GM23338 (cell line): ENCODE measurements around the gene WNT11. TPM values are rescaled to one million over a fixed set of nuclear protein-coding genes. Genes with fewer than 3 reads are reported as not detected.

Source experiments
- ATAC-seq: fragments of 200-7000 bp; cut with Tn5 transposase; 3 replicates; pipeline ENCODE4 v1.9.1; 2020
- DNase-seq: peaks from one replicate; pipeline ENCODE4 v3.0.0-alpha.2; 2015; ENCODE audit warnings: low spot score
- H2AFZ ChIP-seq: fragments of 200-600 bp; sonication (generic); 2 replicates; pipeline ENCODE4 v1.8.0; 2016; ENCODE audit warnings: antibody characterized with exemption, mild to moderate bottlenecking, moderate library complexity
- H3F3A ChIP-seq: fragments of 200-600 bp; sonication (generic); replicated peaks from 2 replicates; pipeline ENCODE4 v1.8.0; 2017; ENCODE audit warnings: antibody characterized with exemption, mixed run types, low read depth
- H3K27ac ChIP-seq: fragments of 200-600 bp; sonication (generic); 2 replicates; pipeline ENCODE4 v1.6.1; 2016; ENCODE audit warnings: low read depth
- H3K27me3 ChIP-seq: fragments of 200-600 bp; sonication (generic); 2 replicates; pipeline ENCODE4 v1.8.0; 2016; ENCODE audit warnings: mild to moderate bottlenecking, mixed run types, moderate library complexity; ENCODE audit not compliant: insufficient read depth
- H3K36me3 ChIP-seq: fragments of 200-600 bp; sonication (generic); 2 replicates; pipeline ENCODE4 v1.8.0; 2016; ENCODE audit warnings: mild to moderate bottlenecking; ENCODE audit not compliant: insufficient read depth
- H3K4me1 ChIP-seq: fragments of 200-600 bp; sonication (generic); 2 replicates; pipeline ENCODE4 v1.8.0; 2016; ENCODE audit warnings: mild to moderate bottlenecking, moderate library complexity; ENCODE audit not compliant: insufficient read depth
- H3K4me2 ChIP-seq: fragments of 200-600 bp; sonication (generic); 2 replicates; pipeline ENCODE4 v1.7.1; 2017; ENCODE audit warnings: mixed run types
- H3K4me3 ChIP-seq: fragments of 200-600 bp; sonication (generic); 2 replicates; pipeline ENCODE4 v1.6.1; 2016; ENCODE audit warnings: mixed run types
- H3K79me2 ChIP-seq: fragments of 200-600 bp; sonication (generic); replicated peaks from 2 replicates; pipeline ENCODE4 v1.8.0; 2017; ENCODE audit warnings: mild to moderate bottlenecking; ENCODE audit not compliant: insufficient read depth
- H3K9me2 ChIP-seq: fragments of 200-600 bp; sonication (generic); 2 replicates; pipeline ENCODE4 v1.8.0; 2017; ENCODE audit not compliant: insufficient read depth
- H4K20me1 ChIP-seq: fragments of 200-600 bp; sonication (generic); replicated peaks from 2 replicates; pipeline ENCODE4 v1.8.0; 2017; ENCODE audit warnings: mild to moderate bottlenecking; ENCODE audit not compliant: insufficient read depth
- H3K27ac Mint-ChIP-seq: 2 replicates; pipeline ENCODE4 v1.8.0; 2020; ENCODE audit warnings: inconsistent platforms, mild to moderate bottlenecking, moderate library complexity, mixed read lengths
- H3K27me3 Mint-ChIP-seq: 3 replicates; pipeline ENCODE4 v1.8.0; 2022; ENCODE audit warnings: low read depth, mild to moderate bottlenecking, moderate library complexity, mixed read lengths, inconsistent platforms; ENCODE audit not compliant: insufficient read depth, poor library complexity
- H3K36me3 Mint-ChIP-seq: 3 replicates; pipeline ENCODE4 v1.8.0; 2021; ENCODE audit warnings: low read depth, mild to moderate bottlenecking, inconsistent platforms, moderate library complexity, mixed read lengths
- H3K4me1 Mint-ChIP-seq: 3 replicates; pipeline ENCODE4 v1.8.0; 2020; ENCODE audit warnings: mild to moderate bottlenecking, inconsistent platforms, mixed read lengths
- H3K4me3 Mint-ChIP-seq: 3 replicates; pipeline ENCODE4 v1.8.0; 2021; ENCODE audit warnings: moderate library complexity, mild to moderate bottlenecking, inconsistent platforms, mixed read lengths
- H3K9me3 Mint-ChIP-seq: 3 replicates; pipeline ENCODE4 v1.8.0; 2020; ENCODE audit warnings: moderate library complexity, mild to moderate bottlenecking, inconsistent platforms, mixed read lengths
- CREB1 ChIP-seq: fragments of 250-450 bp; sonication (Bioruptor Pico); IDR thresholded peaks from 2 replicates; pipeline ENCODE4 v1.5.0; 2020; ENCODE audit warnings: low read depth, mild to moderate bottlenecking, moderate library complexity
- EZH2 ChIP-seq: fragments of 200-600 bp; sonication (generic); IDR thresholded peaks from one replicate; pipeline ENCODE4 v1.8.0; 2017; ENCODE audit warnings: antibody characterized with exemption, mild to moderate bottlenecking, low read depth; ENCODE audit not compliant: unreplicated experiment
- EZH2phosphoT487 ChIP-seq: fragments of 200-600 bp; sonication (generic); IDR thresholded peaks from one replicate; pipeline ENCODE4 v1.8.1; 2018; ENCODE audit warnings: antibody characterized with exemption; ENCODE audit not compliant: unreplicated experiment
- JUNB ChIP-seq: IDR thresholded peaks from one replicate; pipeline ENCODE4 v1.6.1; 2016; ENCODE audit warnings: antibody characterized with exemption; ENCODE audit not compliant: unreplicated experiment
- NANOG ChIP-seq: IDR thresholded peaks from 2 replicates; pipeline ENCODE4 v1.6.1; 2016; ENCODE audit warnings: antibody characterized with exemption, borderline replicate concordance
- POLR2AphosphoS5 ChIP-seq: IDR thresholded peaks from 2 replicates; pipeline ENCODE4 v1.6.1; 2016; ENCODE audit warnings: antibody characterized with exemption, low read depth
- REST ChIP-seq: IDR thresholded peaks from one replicate; pipeline ENCODE4 v1.6.1; 2018; ENCODE audit warnings: antibody characterized with exemption; ENCODE audit not compliant: unreplicated experiment
- STAT1 ChIP-seq: IDR thresholded peaks from one replicate; pipeline ENCODE4 v1.6.1; 2016; ENCODE audit warnings: antibody characterized with exemption; ENCODE audit not compliant: unreplicated experiment
- ZNF114 ChIP-seq: fragments of 250-450 bp; sonication (Bioruptor Pico); IDR thresholded peaks from 2 replicates; pipeline ENCODE4 v1.5.0; 2020; ENCODE audit warnings: mild to moderate bottlenecking, moderate library complexity
- ZNF331 ChIP-seq: fragments of 250-450 bp; sonication (Bioruptor Pico); IDR thresholded peaks from 2 replicates; pipeline ENCODE4 v1.5.0; 2020; ENCODE audit warnings: low read depth, mild to moderate bottlenecking, moderate library complexity
- ZNF462 ChIP-seq: fragments of 250-450 bp; sonication (Bioruptor Pico); IDR thresholded peaks from 2 replicates; pipeline ENCODE4 v1.5.0; 2020; ENCODE audit warnings: mild to moderate bottlenecking, moderate library complexity
- polyA plus RNA-seq: library from polyadenylated mRNA; unstranded; fragments of >200 nt; fragmentation: Nextera tagmentation; extraction: Ambion mirVana; gene quantifications from 2 replicates; pipeline ENCODE4 v1.2.1, GENCODE V29; 2016
- total RNA-seq: library from RNA; depleted of rRNA; stranded (reverse); fragments of >200 nt; shearing (Covaris generic); gene quantifications from 2 replicates; pipeline ENCODE4 v1.2.3, GENCODE V29; 2014
- TF ChIP-seq, protein P1 (sequence below), 2 experiments: fragments of 200-600 bp in 1 of 2; sonication (generic) in 1 of 2; conservative IDR thresholded peaks; 2 replicates each; pipeline versions ENCODE4 v1.5.1 to v1.6.1; 2016 to 2017; ENCODE audit warnings: antibody characterized with exemption in 2 of 2, low read depth in 2 of 2, mild to moderate bottlenecking in 2 of 2, moderate library complexity in 1 of 2
- TF ChIP-seq, protein P2 (sequence below): IDR thresholded peaks from 2 replicates; pipeline ENCODE4 v1.6.1; 2016; ENCODE audit warnings: antibody characterized with exemption

Gene WNT11
- total and polyA plus RNA-seq, 2 experiments from 2014 or later: 0.44 to 0.56 TPM

DNA sequence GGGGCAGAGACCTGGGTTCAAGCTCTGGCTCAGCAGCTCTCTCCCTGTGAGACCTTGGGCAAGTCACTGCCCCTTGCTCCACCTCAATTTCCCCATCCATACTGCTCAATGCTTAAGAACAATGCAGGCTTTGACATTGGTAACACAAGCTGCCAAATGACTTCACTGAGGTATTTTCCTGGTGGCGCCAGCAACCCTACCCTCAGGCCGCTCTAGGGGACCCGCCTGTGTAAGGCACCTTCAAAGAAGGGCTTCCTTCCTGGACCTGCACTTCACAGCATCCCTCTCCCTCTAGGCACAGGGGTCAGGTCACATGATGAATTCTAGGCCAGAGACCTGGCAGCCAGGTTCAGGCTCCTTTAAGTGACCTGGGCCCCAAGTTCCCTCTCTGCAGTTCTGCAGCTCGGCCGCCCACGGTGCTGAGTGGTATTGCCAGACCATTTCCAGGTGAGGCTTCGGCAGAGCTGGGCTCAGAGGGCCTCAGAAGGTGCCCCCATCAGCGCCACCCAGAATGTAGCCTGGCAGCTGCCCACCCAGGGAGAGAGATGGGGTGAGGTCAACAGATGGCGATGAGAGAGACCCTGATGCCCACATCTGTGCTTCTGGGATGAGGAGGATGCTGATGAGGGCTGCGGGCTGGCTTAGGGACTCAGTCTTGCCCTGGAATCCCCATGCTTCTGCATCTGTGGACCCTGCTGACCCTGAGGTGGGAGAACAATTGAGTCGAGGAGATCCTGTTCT, 4.5 kb downstream of the WNT11 start:
- H4K20me1 ChIP-seq: 0 out of 2 replicates have a peak, but pooled peaks cover 2% of the 10 kb centered on the region
- H3K4me2 ChIP-seq: no peak overlapping the region
- H2AFZ ChIP-seq: no peak overlapping the region
- H3K27me3 ChIP-seq: peaks cover 37% of the 10 kb centered on the region
- TF ChIP-seq ZNF462: no peak
- TF ChIP-seq EZH2phosphoT487: no peak
- TF ChIP-seq ZNF114 (CRISPR knock-in tag): no peak
- no peak for TF ChIP-seq ZNF331 (CRISPR knock-in tag)
- TF ChIP-seq REST: no peak
- TF ChIP-seq STAT1: no peak
- TF ChIP-seq JUNB: no peak
- TF ChIP-seq CREB1 (CRISPR knock-in tag): no peak
- no peak for TF ChIP-seq POLR2AphosphoS5
- TF ChIP-seq, protein P1, sequence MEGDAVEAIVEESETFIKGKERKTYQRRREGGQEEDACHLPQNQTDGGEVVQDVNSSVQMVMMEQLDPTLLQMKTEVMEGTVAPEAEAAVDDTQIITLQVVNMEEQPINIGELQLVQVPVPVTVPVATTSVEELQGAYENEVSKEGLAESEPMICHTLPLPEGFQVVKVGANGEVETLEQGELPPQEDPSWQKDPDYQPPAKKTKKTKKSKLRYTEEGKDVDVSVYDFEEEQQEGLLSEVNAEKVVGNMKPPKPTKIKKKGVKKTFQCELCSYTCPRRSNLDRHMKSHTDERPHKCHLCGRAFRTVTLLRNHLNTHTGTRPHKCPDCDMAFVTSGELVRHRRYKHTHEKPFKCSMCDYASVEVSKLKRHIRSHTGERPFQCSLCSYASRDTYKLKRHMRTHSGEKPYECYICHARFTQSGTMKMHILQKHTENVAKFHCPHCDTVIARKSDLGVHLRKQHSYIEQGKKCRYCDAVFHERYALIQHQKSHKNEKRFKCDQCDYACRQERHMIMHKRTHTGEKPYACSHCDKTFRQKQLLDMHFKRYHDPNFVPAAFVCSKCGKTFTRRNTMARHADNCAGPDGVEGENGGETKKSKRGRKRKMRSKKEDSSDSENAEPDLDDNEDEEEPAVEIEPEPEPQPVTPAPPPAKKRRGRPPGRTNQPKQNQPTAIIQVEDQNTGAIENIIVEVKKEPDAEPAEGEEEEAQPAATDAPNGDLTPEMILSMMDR (conservative IDR thresholded peaks at IDR 0.05; ENCODE audit: low read depth in 2 of 2): no peak
- TF ChIP-seq, protein P2, sequence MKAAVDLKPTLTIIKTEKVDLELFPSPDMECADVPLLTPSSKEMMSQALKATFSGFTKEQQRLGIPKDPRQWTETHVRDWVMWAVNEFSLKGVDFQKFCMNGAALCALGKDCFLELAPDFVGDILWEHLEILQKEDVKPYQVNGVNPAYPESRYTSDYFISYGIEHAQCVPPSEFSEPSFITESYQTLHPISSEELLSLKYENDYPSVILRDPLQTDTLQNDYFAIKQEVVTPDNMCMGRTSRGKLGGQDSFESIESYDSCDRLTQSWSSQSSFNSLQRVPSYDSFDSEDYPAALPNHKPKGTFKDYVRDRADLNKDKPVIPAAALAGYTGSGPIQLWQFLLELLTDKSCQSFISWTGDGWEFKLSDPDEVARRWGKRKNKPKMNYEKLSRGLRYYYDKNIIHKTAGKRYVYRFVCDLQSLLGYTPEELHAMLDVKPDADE: no peak
- no peak for TF ChIP-seq EZH2
- TF ChIP-seq NANOG: no peak
- H3K36me3 ChIP-seq: no peaks in the 10 kb centered on the region
- no peak overlapping the region for H3K27ac Mint-ChIP-seq
- H3K4me1 Mint-ChIP-seq: peaks cover 9% of the 10 kb centered on the region; the same call in 2 of the 3 replicates
- no peaks in the 10 kb centered on the region for H3K79me2 ChIP-seq
- ATAC-seq (no peak), DNase-seq (no peak)
- H3K4me1 ChIP-seq: peaks cover 8% of the 10 kb centered on the region; the same call in 1 of the 2 replicates
- H3K4me3 ChIP-seq: no peak overlapping the region
- no peaks in the 10 kb centered on the region; the same call in 2 of the 3 replicates for H3K9me3 Mint-ChIP-seq
- no peaks in the 10 kb centered on the region for H3K36me3 Mint-ChIP-seq
- no peaks in the 10 kb centered on the region for H3K9me2 ChIP-seq
- H3K27ac ChIP-seq: no peak overlapping the region
- peaks cover 41% of the 10 kb centered on the region for H3K27me3 Mint-ChIP-seq
- H3F3A ChIP-seq: no peaks in the 10 kb centered on the region
- no peak overlapping the region for H3K4me3 Mint-ChIP-seq
